Thyroid gland (tissue), 4 donors: ENCODE data around the gene GBP7. TPM values are rescaled to one million over a fixed set of nuclear protein-coding genes. Genes with fewer than 3 reads are reported as not detected.

ENCODE experiments used
- DNase-seq, 2 donors: peaks; one replicate each; pipeline ENCODE4 v3.0.0-alpha.2; 2019
- H3K27ac ChIP-seq, 3 donors: fragments of 200-600 bp; sonication (generic); 1 replicate in 2 of 3; 2 replicates in 1 of 3; pipeline ENCODE4 v1.5.1; 2016 to 2019; ENCODE audit warnings: mild to moderate bottlenecking in 1 of 3, moderate library complexity in 1 of 3
- H3K27me3 ChIP-seq: fragments of 200-600 bp; sonication (generic); one replicate; pipeline ENCODE4 v1.5.1; 2019
- H3K36me3 ChIP-seq, 2 donors: fragments of 200-600 bp; sonication (generic); one replicate each; pipeline ENCODE4 v1.5.1; 2016 to 2019
- H3K4me1 ChIP-seq, 2 donors: fragments of 200-600 bp; sonication (generic); one replicate each; pipeline ENCODE4 v1.5.1; 2017 to 2019
- H3K4me3 ChIP-seq, 3 donors: fragments of 200-600 bp; sonication (generic); replicated peaks in 1 of 3; 1 replicate in 2 of 3; 2 replicates in 1 of 3; pipeline ENCODE4 v1.5.1; 2016; ENCODE audit warnings: mild to moderate bottlenecking in 1 of 3
- H3K9me3 ChIP-seq: fragments of 200-600 bp; sonication (generic); one replicate; pipeline ENCODE4 v1.5.1; 2017
- CTCF ChIP-seq, 6 experiments: fragments of 200-600 bp in 3 of 6; fragments of 450-650 bp in 3 of 6; sonication (generic) in 3 of 6; IDR thresholded peaks; one replicate each; pipeline ENCODE4 v1.5.1; 2016 to 2019; ENCODE audit warnings: antibody characterized with exemption in 6 of 6, mild to moderate bottlenecking in 2 of 6, inconsistent platforms in 1 of 6, moderate library complexity in 1 of 6
- POLR2A ChIP-seq, 2 donors: fragments of 450-650 bp; IDR thresholded peaks; one replicate each; pipeline ENCODE4 v1.6.1; 2017; ENCODE audit warnings: antibody characterized with exemption in 2 of 2, mild to moderate bottlenecking in 2 of 2, moderate library complexity in 1 of 2
- WGBS, 2 donors: methylation state at CpG; one replicate each; pipeline ENCODE4 v1.1.5; 2017; 5-methylcytosine and 5-hydroxymethylcytosine counted together
- intact Hi-C: fragments of 100-400 bp; cut with DNase I; formaldehyde crosslinking; loops from one replicate; pipeline ENCODE4 v1.15.1; 2023
- total RNA-seq, 4 donors: library from RNA; depleted of rRNA; stranded (reverse); fragments of >200 nt; gene quantifications; one replicate each; pipeline ENCODE4 v1.2.3, GENCODE V29; 2016

GBP7 gene
- total RNA-seq, 4 donors from 2014 or later = not detected

GRCh38 chr1:89121641-89122040, 54.2 kb downstream of the GBP7 start:
- intact Hi-C loops = no loop called here
- Histone ChIP-seq H3K36me3 (no peaks in the 10 kb centered on the region), H3K27me3 (no peaks in the 10 kb centered on the region), H3K27ac (no peak overlapping the region), H3K4me1 (peaks cover 3 to 5% of the 10 kb centered on the region in 2 donors), H3K9me3 (no peaks in the 10 kb centered on the region), H3K4me3 (no peak overlapping the region)
- WGBS, 2 donors = 94 to 97% methylated on average over 8 of the region's 8 CpGs
- no peak for DNase-seq
- no peak for TF ChIP-seq CTCF (IDR thresholded peaks at IDR 0.05)
- no peak for TF ChIP-seq POLR2A (IDR thresholded peaks at IDR 0.05)

- no peak overlapping the region for H3K27ac ChIP-seq
- no peaks in the 10 kb centered on the region for H3K9me3 ChIP-seq
- no peaks in the 10 kb centered on the region for H3K27me3 ChIP-seq
- intact Hi-C loops = no loop called here
- peaks cover 0 to 10% of the 10 kb centered on the region in 2 donors for H3K36me3 ChIP-seq
- no peak for DNase-seq
- no peak overlapping the region for H3K4me3 ChIP-seq
- no peaks in the 10 kb centered on the region for H3K4me1 ChIP-seq
- no peak for TF ChIP-seq CTCF (IDR thresholded peaks at IDR 0.05)
- TF ChIP-seq POLR2A (IDR thresholded peaks at IDR 0.05) = no peak
- 83 to 86% methylated on average over 2 of the region's 2 CpGs for WGBS, 2 donors
These were observed 61.1 kb downstream of the GBP7 start for GRCh38 chr1:89114662-89115061.

GRCh38 chr1:89112871-89113613, 62.8 kb downstream of the GBP7 start:
- WGBS, 2 donors = 80 to 85% methylated on average over 5 of the region's 5 CpGs
- peaks cover 0 to 14% of the 10 kb centered on the region in 2 donors for H3K36me3 ChIP-seq
- intact Hi-C loops = no loop called here
- H3K9me3 ChIP-seq = no peaks in the 10 kb centered on the region
- H3K4me3 ChIP-seq = no peak overlapping the region
- H3K27ac ChIP-seq = no peak overlapping the region
- no peaks in the 10 kb centered on the region for H3K4me1 ChIP-seq
- no peaks in the 10 kb centered on the region for H3K27me3 ChIP-seq
- no peak for DNase-seq
- TF ChIP-seq POLR2A (IDR thresholded peaks at IDR 0.05) (no peak), CTCF (IDR thresholded peaks at IDR 0.05) (no peak)

- no peak overlapping the region for H3K4me3 ChIP-seq
- DNase-seq = no peak
- no peak overlapping the region for H3K27ac ChIP-seq
- H3K27me3 ChIP-seq = no peaks in the 10 kb centered on the region
- H3K9me3 ChIP-seq = no peaks in the 10 kb centered on the region
- intact Hi-C loops = no loop called here
- TF ChIP-seq CTCF (IDR thresholded peaks at IDR 0.05) = no peak
- TF ChIP-seq POLR2A (IDR thresholded peaks at IDR 0.05) = no peak
- H3K36me3 ChIP-seq = peaks cover 0 to 9% of the 10 kb centered on the region in 2 donors
- WGBS, 2 donors = 92 to 96% methylated on average over 17 of the region's 17 CpGs
- H3K4me1 ChIP-seq = no peaks in the 10 kb centered on the region
These were observed 71.1 kb downstream of the GBP7 start for GRCh38 chr1:89104687-89105086.

GRCh38 chr1:89104147-89104546, 71.7 kb downstream of the GBP7 start:
- no peaks in the 10 kb centered on the region for H3K9me3 ChIP-seq
- no peak overlapping the region for H3K27ac ChIP-seq
- H3K27me3 ChIP-seq = no peaks in the 10 kb centered on the region
- intact Hi-C loops = no loop called here
- no peaks in the 10 kb centered on the region for H3K4me1 ChIP-seq
- 91 to 97% methylated on average over 2 of the region's 2 CpGs for WGBS, 2 donors
- no peak for DNase-seq
- no peak for TF ChIP-seq POLR2A (IDR thresholded peaks at IDR 0.05)
- TF ChIP-seq CTCF (IDR thresholded peaks at IDR 0.05) = no peak
- peaks cover 0 to 5% of the 10 kb centered on the region in 2 donors for H3K36me3 ChIP-seq
- no peak overlapping the region for H3K4me3 ChIP-seq
